Sigmoid colon (tissue), 7 donors: ENCODE measurements around the gene IL18. TPM values are rescaled to one million over a fixed set of nuclear protein-coding genes. Genes with fewer than 3 reads are reported as not detected.
"Not testable (repeated sequence)": the region's sequence is repeated elsewhere in the genome, so short reads cannot be mapped to it uniquely, and the experiment has no call there.

Experiments used
- DNase-seq: peaks from one replicate; pipeline ENCODE4 v3.0.0-alpha.2; 2019
- H3K27ac ChIP-seq, 4 donors: fragments of 200-600 bp; sonication (generic); one replicate each; pipeline ENCODE4 v1.5.1; 2016 to 2019; ENCODE audit warnings: mild to moderate bottlenecking in 1 of 4
- H3K27me3 ChIP-seq, 3 donors: fragments of 200-600 bp; sonication (generic); one replicate each; pipeline ENCODE4 v1.5.1; 2019; ENCODE audit warnings: mild to moderate bottlenecking in 1 of 3
- H3K36me3 ChIP-seq, 4 donors: fragments of 200-600 bp; sonication (generic); one replicate each; pipeline ENCODE4 v1.5.1; 2016 to 2019
- H3K4me1 ChIP-seq, 4 donors: fragments of 200-600 bp; sonication (generic); one replicate each; pipeline ENCODE4 v1.5.1; 2017 to 2019
- H3K4me3 ChIP-seq, 4 donors: fragments of 200-600 bp; sonication (generic); one replicate each; pipeline ENCODE4 v1.5.1; 2017 to 2019; ENCODE audit warnings: mild to moderate bottlenecking in 2 of 4, moderate library complexity in 1 of 4
- H3K9me3 ChIP-seq, 4 donors: fragments of 200-600 bp in 3 of 4; sonication (generic) in 3 of 4; one replicate each; pipeline versions ENCODE4 v1.5.1 to v1.6.1; 2013 to 2019
- CTCF ChIP-seq, 4 experiments: fragments of 450-650 bp in 3 of 4; fragments of 200-600 bp in 1 of 4; IDR thresholded peaks; one replicate each; pipeline ENCODE4 v1.5.1; 2016 to 2019; ENCODE audit warnings: antibody characterized with exemption in 4 of 4, mild to moderate bottlenecking in 3 of 4, moderate library complexity in 2 of 4
- EP300 ChIP-seq, 4 donors: sonication (generic); formaldehyde crosslinking; IDR thresholded peaks; one replicate each; pipeline ENCODE4 v1.6.1; 2017; ENCODE audit warnings: antibody characterized with exemption in 4 of 4
- POLR2A ChIP-seq, 2 donors: fragments of 450-650 bp; IDR thresholded peaks; one replicate each; pipeline ENCODE4 v1.6.1; 2016; ENCODE audit warnings: antibody characterized with exemption in 2 of 2, mild to moderate bottlenecking in 2 of 2, moderate library complexity in 2 of 2
- POLR2AphosphoS5 ChIP-seq, 4 donors: sonication (generic); formaldehyde crosslinking; IDR thresholded peaks; one replicate each; pipeline ENCODE4 v1.6.1; 2017; ENCODE audit warnings: antibody characterized with exemption in 4 of 4
- WGBS, 2 donors: extraction: QIAGEN DNeasy Blood & Tissue Kit; methylation state at CpG; one replicate each; pipeline ENCODE4 v1.1.7; 2013; 5-methylcytosine and 5-hydroxymethylcytosine counted together
- intact Hi-C: fragments of 100-400 bp; cut with DNase I; formaldehyde crosslinking; loops from one replicate; pipeline ENCODE4 v1.15.1; 2023
- polyA plus RNA-seq, 3 donors: library from polyadenylated mRNA; stranded (reverse); fragments of 200-250 nt; gene quantifications; one replicate each; pipeline ENCODE4 v1.2.3, GENCODE V29; 2013
- total RNA-seq, 4 donors: library from RNA; depleted of rRNA; stranded (reverse); fragments of >200 nt; gene quantifications; one replicate each; pipeline ENCODE4 v1.1.0, GENCODE V29; 2016
- donor health status: healthy with polysubstance abuse.
- donor health status: Bipolar disorder and iron deficiency.
- donor health status: healthy.

Gene IL18
- total and polyA plus RNA-seq, 7 donors: 5.8 to 211 (median 18.6) TPM

- H3K4me3 ChIP-seq: no peak overlapping the region
- H3K4me1 ChIP-seq: no peaks in the 10 kb centered on the region
- intact Hi-C loops: no loop called here
- no peak for DNase-seq
- peaks cover 0 to 5% (median 0%) of the 10 kb centered on the region in 4 donors for H3K36me3 ChIP-seq
- no peaks in the 10 kb centered on the region for H3K27me3 ChIP-seq
- TF ChIP-seq POLR2A (IDR thresholded peaks at IDR 0.05) (no peak), POLR2AphosphoS5 (IDR thresholded peaks at IDR 0.05) (no peak), EP300 (IDR thresholded peaks at IDR 0.05) (no peak)
- H3K9me3 ChIP-seq: no peaks in the 10 kb centered on the region
- WGBS, 2 donors: 28 to 38% methylated on average over 2 of the region's 2 CpGs
- H3K27ac ChIP-seq: no peak overlapping the region
Observed at GRCh38 chr11:112195951-112196351, 32.1 kb upstream of the IL18 start.

- intact Hi-C loops, H3K4me1 ChIP-seq, DNase-seq, H3K9me3 ChIP-seq, H3K27ac ChIP-seq, H3K36me3 ChIP-seq, H3K4me3 ChIP-seq, H3K27me3 ChIP-seq: not testable (repeated sequence)
- WGBS, 2 donors: 87 to 88% methylated on average over 11 of the region's 11 CpGs
Observed at GRCh38 chr11:112195113-112195512, 31.2 kb upstream of the IL18 start.

GRCh38 chr11:112186304-112186703, 22.4 kb upstream of the IL18 start:
- H3K4me3 ChIP-seq: no peak overlapping the region

GRCh38 chr11:112185883-112186282, 22.0 kb upstream of the IL18 start:
- DNase-seq: no peak
- Histone ChIP-seq H3K4me1 (no peaks in the 10 kb centered on the region), H3K4me3 (no peak overlapping the region), H3K27ac (no peak overlapping the region), H3K27me3 (no peaks in the 10 kb centered on the region), H3K9me3 (no peaks in the 10 kb centered on the region), H3K36me3 (no peaks in the 10 kb centered on the region)
- intact Hi-C loops: no loop called here
- TF ChIP-seq POLR2AphosphoS5 (IDR thresholded peaks at IDR 0.05): no peak

More at GRCh38 chr11:112186304-112186703, 22.4 kb upstream of the IL18 start:
- no peak for TF ChIP-seq EP300 (IDR thresholded peaks at IDR 0.05)
- no peak for TF ChIP-seq POLR2AphosphoS5 (IDR thresholded peaks at IDR 0.05)
- no peak for TF ChIP-seq POLR2A (IDR thresholded peaks at IDR 0.05)
- TF ChIP-seq CTCF (IDR thresholded peaks at IDR 0.05): no peak
- intact Hi-C loops: no loop called here
- Histone ChIP-seq H3K27ac (no peak overlapping the region), H3K4me1 (no peaks in the 10 kb centered on the region), H3K27me3 (no peaks in the 10 kb centered on the region), H3K36me3 (no peaks in the 10 kb centered on the region), H3K9me3 (no peaks in the 10 kb centered on the region)
- DNase-seq: no peak

- Histone ChIP-seq H3K27me3 (no peaks in the 10 kb centered on the region), H3K4me3 (no peak overlapping the region), H3K4me1 (no peaks in the 10 kb centered on the region), H3K27ac (no peak overlapping the region), H3K9me3 (no peaks in the 10 kb centered on the region), H3K36me3 (no peaks in the 10 kb centered on the region)
- TF ChIP-seq EP300 (IDR thresholded peaks at IDR 0.05) (no peak), POLR2A (IDR thresholded peaks at IDR 0.05) (no peak), POLR2AphosphoS5 (IDR thresholded peaks at IDR 0.05) (no peak), CTCF (IDR thresholded peaks at IDR 0.05) (no peak)
- intact Hi-C loops: no loop called here
- DNase-seq: no peak
- WGBS, 2 donors: 56 to 72% methylated on average over 1 of the region's 1 CpG
Observed at GRCh38 chr11:112182867-112183266, 19.0 kb upstream of the IL18 start.

- intact Hi-C loops: no loop called here
- no peak for TF ChIP-seq POLR2AphosphoS5 (IDR thresholded peaks at IDR 0.05)
- H3K4me3 ChIP-seq: no peak overlapping the region
- no peaks in the 10 kb centered on the region for H3K36me3 ChIP-seq
- H3K27ac ChIP-seq: peak overlapping the region in 1 of 4 donors; percentile 7
- H3K9me3 ChIP-seq: no peaks in the 10 kb centered on the region
- H3K27me3 ChIP-seq: no peaks in the 10 kb centered on the region
- peaks cover 0 to 29% (median 21%) of the 10 kb centered on the region in 4 donors for H3K4me1 ChIP-seq
- no peak for DNase-seq
Observed at GRCh38 chr11:112179601-112180000, 15.7 kb upstream of the IL18 start.

DNA sequence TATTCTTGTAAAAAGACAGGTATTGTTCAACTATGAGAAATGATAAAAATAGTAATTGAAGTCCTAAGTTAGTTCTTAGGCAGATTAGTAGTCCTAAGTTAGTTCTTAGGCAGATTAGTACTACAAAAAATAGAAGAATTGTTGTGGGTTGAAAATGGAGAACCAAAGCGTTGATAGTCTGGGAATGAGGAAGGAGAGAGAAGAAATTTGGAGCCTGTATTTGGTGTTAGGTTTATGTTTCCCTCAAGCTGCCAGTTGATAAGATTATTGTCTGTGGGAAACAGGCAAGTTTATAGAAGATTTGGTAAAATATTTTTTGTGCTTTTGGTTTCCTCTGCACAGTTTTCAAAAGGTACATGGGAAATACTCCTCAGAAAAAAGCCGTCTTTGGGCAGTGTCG, 15.0 kb upstream of the IL18 start:
- intact Hi-C loops: no loop called here
- no peaks in the 10 kb centered on the region for H3K36me3 ChIP-seq
- no peaks in the 10 kb centered on the region for H3K9me3 ChIP-seq
- no peak overlapping the region for H3K4me3 ChIP-seq
- H3K4me1 ChIP-seq: peaks cover 0 to 31% (median 22%) of the 10 kb centered on the region in 4 donors
- 54 to 79% methylated on average over 3 of the region's 3 CpGs for WGBS, 2 donors
- DNase-seq: no peak
- H3K27ac ChIP-seq: peak overlapping the region in 1 of 4 donors; percentile 7
- TF ChIP-seq CTCF (IDR thresholded peaks at IDR 0.05): no peak
- TF ChIP-seq EP300 (IDR thresholded peaks at IDR 0.05): no peak
- no peak for TF ChIP-seq POLR2AphosphoS5 (IDR thresholded peaks at IDR 0.05)
- no peak for TF ChIP-seq POLR2A (IDR thresholded peaks at IDR 0.05)
- no peaks in the 10 kb centered on the region for H3K27me3 ChIP-seq
